ENCODE measurements around the gene ZFP64.

DNA sequence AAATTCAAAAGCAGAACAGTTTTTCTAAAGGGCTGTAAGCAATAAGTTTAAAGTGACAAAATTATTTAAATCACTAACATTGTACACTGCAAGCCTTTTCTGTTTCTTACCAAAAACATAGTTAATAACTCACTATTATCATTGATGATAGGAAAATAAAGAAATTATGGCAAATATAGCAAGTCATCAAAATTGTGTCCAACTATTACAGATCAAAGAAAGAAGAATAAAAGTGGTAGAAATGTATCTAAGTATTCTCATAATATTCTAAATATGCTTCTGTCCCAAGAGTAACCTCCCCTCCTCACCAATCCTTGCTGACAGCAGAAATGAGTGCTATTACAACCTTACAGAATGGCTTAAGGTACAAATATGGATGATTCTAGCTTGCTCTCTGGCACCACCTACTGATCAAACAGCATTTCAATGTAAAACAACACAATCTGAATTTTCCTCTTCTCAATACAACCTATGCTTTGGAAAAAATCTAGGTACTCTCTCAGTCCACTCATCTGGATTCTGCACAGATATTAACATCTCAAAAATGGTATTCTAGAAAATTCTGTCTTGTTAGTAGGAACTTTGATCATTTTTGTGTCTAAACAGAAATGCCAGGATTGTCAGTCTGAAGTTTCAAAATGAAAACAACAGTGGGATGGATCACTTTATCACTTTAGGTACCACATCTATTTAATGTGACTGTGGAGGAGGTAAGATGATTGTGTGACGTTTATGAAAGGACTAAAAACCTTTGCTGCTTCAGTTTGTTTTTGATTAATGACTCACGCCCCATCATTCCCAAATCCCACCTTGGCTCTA, 40.9 kb downstream of the ZFP64 start:
- TF ChIP-seq TAF1 (IDR thresholded peaks at IDR 0.05; ENCODE audit: borderline replicate concordance, insufficient read depth, low read length) (no peak), FOXP2 (optimal IDR thresholded peaks at IDR 0.05; ENCODE audit: borderline replicate concordance, extremely low read depth, extremely low read length, insufficient read depth) (no peak)

All from PFSK-1 (cell line).